Occipital lobe (tissue), 1 donor: Measurements from ENCODE around the gene ATP13A2. TPM values are rescaled to one million over a fixed set of nuclear protein-coding genes. Genes with fewer than 3 reads are reported as not detected.

ENCODE experiments used
- total RNA-seq: library from RNA; depleted of rRNA; stranded (reverse); fragments of >200 nt; gene quantifications from one replicate; pipeline ENCODE4 v1.2.3, GENCODE V29; 2014

ATP13A2 gene
- total RNA-seq, 1 donor from 2014 or later: 59.4 TPM

Other genes starting within 250 kb of the ATP13A2 start
- gene RNU1-2, start 115.9 kb downstream of the ATP13A2 start, total RNA-seq: under 0.01 TPM
- gene CROCC, start 90.0 kb downstream of the ATP13A2 start, total RNA-seq: 19.5 TPM
- gene MFAP2, start 31.3 kb downstream of the ATP13A2 start, total RNA-seq: 5.6 TPM
- 67.1 TPM for gene SDHB, start 42.1 kb upstream of the ATP13A2 start, total RNA-seq
- 0.94 TPM for gene PADI2, start 107.5 kb upstream of the ATP13A2 start, total RNA-seq
- not detected for gene PADI1, start 193.2 kb upstream of the ATP13A2 start, total RNA-seq
- not detected for gene PADI3, start 237.2 kb upstream of the ATP13A2 start, total RNA-seq